HepG2 (cell line): Measurements from ENCODE around the gene C20orf144. TPM values are rescaled to one million over a fixed set of nuclear protein-coding genes. Genes with fewer than 3 reads are reported as not detected.
A peak's percentile ranks its signal among the peaks of the same experiment; 100 is the strongest.

Experiments used
- HIC2 ChIP-seq: sonication (generic); formaldehyde crosslinking; IDR thresholded peaks from 2 replicates; pipeline ENCODE4 v1.9.0; 2022; ENCODE audit warnings: low read depth, missing genetic modification reagents
- HNF1A ChIP-seq, 2 experiments: sonication (generic) in 1 of 2; formaldehyde crosslinking in 1 of 2; IDR thresholded peaks; 2 replicates each; pipeline versions ENCODE4 v1.4.0 to v1.6.1; 2016 to 2020; ENCODE audit warnings: borderline replicate concordance in 1 of 2, low read depth in 1 of 2, mild to moderate bottlenecking in 1 of 2, missing genetic modification reagents in 1 of 2
- SSRP1 ChIP-seq: IDR thresholded peaks from 2 replicates; pipeline ENCODE4 v1.6.1; 2016; ENCODE audit warnings: control low read depth
- ZNF362 ChIP-seq: sonication (generic); formaldehyde crosslinking; IDR thresholded peaks from 2 replicates; pipeline ENCODE4 v1.4.0; 2020; ENCODE audit warnings: missing genetic modification reagents, mild to moderate bottlenecking, borderline replicate concordance
- polyA plus RNA-seq, 8 experiments: library from polyadenylated mRNA; depleted of rRNA in 3 of 8; stranded (reverse) in 7 of 8; unstranded in 1 of 8; fragments of >200 nt; fragmentation: Illumina TruSeq in 4 of 8; extraction: Trizol in 4 of 8; gene quantifications; 2 replicates each; pipeline versions ENCODE4 v1.2.1 to v1.2.3, GENCODE V29; 2011 to 2016; ENCODE audit warnings: low read depth in 4 of 8, missing spikeins in 1 of 8, mixed read lengths in 1 of 8; ENCODE audit not compliant: insufficient read depth in 1 of 8
- total RNA-seq, 5 experiments: library from RNA; depleted of rRNA; stranded (reverse); fragments of >200 nt; fragmentation: Illumina TruSeq; extraction: Trizol; gene quantifications; 2 replicates each; pipeline ENCODE4 v1.2.3, GENCODE V29; 2016; ENCODE audit warnings: low read depth in 1 of 5

Gene C20orf144
- total and polyA plus RNA-seq, 2 of the 13 experiments (the other 11 are each of a cell fraction or from before 2014, with no cell fraction given), result 0.09 to 0.16 TPM

- TF ChIP-seq HNF1A (IDR thresholded peaks at IDR 0.05; ENCODE audit: low read depth), result no peak
- peak; percentile 14; the same call in 1 of the 2 replicates for TF ChIP-seq HNF1A (CRISPR knock-in tag; IDR thresholded peaks at IDR 0.05; ENCODE audit: borderline replicate concordance)
- TF ChIP-seq ZNF362 (CRISPR knock-in tag), result no peak
- TF ChIP-seq HIC2 (CRISPR knock-in tag), result 0 out of 2 replicates have a peak, but pooled peaks have one; percentile 42
- peak; percentile 83; the same call in 1 of the 2 replicates for TF ChIP-seq SSRP1
Observed at GRCh38 chr20:33672426-33673113, 10.4 kb downstream of the C20orf144 start (continued).
